Body of pancreas (tissue), 4 donors: Measurements from ENCODE around the gene LRFN4.

Experiments used
- POLR2A ChIP-seq, 3 donors: fragments of 450-650 bp; IDR thresholded peaks; one replicate each; pipeline ENCODE4 v1.6.1; 2016; ENCODE audit warnings: antibody characterized with exemption in 3 of 3, mild to moderate bottlenecking in 2 of 3
- TF ChIP-seq, protein P1 (sequence below), 7 experiments: fragments of 450-650 bp in 4 of 7; fragments of 200-600 bp in 3 of 7; sonication (generic) in 3 of 7; IDR thresholded peaks; one replicate each; pipeline ENCODE4 v1.5.1; 2016 to 2019; ENCODE audit warnings: antibody characterized with exemption in 7 of 7

GRCh38 chr11:66851239-66851596 is 5.6 kb upstream of the LRFN4 start:
- TF ChIP-seq, protein P1, sequence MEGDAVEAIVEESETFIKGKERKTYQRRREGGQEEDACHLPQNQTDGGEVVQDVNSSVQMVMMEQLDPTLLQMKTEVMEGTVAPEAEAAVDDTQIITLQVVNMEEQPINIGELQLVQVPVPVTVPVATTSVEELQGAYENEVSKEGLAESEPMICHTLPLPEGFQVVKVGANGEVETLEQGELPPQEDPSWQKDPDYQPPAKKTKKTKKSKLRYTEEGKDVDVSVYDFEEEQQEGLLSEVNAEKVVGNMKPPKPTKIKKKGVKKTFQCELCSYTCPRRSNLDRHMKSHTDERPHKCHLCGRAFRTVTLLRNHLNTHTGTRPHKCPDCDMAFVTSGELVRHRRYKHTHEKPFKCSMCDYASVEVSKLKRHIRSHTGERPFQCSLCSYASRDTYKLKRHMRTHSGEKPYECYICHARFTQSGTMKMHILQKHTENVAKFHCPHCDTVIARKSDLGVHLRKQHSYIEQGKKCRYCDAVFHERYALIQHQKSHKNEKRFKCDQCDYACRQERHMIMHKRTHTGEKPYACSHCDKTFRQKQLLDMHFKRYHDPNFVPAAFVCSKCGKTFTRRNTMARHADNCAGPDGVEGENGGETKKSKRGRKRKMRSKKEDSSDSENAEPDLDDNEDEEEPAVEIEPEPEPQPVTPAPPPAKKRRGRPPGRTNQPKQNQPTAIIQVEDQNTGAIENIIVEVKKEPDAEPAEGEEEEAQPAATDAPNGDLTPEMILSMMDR (IDR thresholded peaks at IDR 0.05) = no peak
- no peak for TF ChIP-seq POLR2A (IDR thresholded peaks at IDR 0.05)
